GM10248 (cell line): ENCODE results near the gene ZNF529.

Experiments used
- CTCF ChIA-PET: fragments of 300-600 bp; sonication (Branson Sonifier 250); formaldehyde crosslinking; extraction: SDS; loops from one replicate; lab custom pipeline; 2021; ENCODE audit warnings: antibody characterized with exemption; lab: Yijun Ruan, JAX
- POLR2A ChIA-PET: fragments of 350-650 bp; sonication (Branson Sonifier 250); formaldehyde crosslinking; extraction: SDS; loops from one replicate; lab custom pipeline; 2020; ENCODE audit warnings: antibody characterized with exemption; lab: Yijun Ruan, JAX
- DNase-seq: peaks from one replicate; pipeline ENCODE4 v3.0.0; 2012; ENCODE audit errors: extremely low spot score
- CTCF ChIP-seq: IDR thresholded peaks from 2 replicates; pipeline ENCODE4 v1.5.1; 2012; ENCODE audit warnings: mild to moderate bottlenecking, low read depth; ENCODE audit errors: extremely low read depth, missing control alignments, control extremely low read depth

The ZNF529 gene

GRCh38 chr19:36577271-36577996 is 4.3 kb upstream of the ZNF529 start:
- no peak for DNase-seq
- POLR2A ChIA-PET = no interaction called here
- no peak for TF ChIP-seq CTCF

GRCh38 chr19:36574741-36575140 is 1.6 kb upstream of the ZNF529 start:
- CTCF ChIA-PET = no interaction called here
- POLR2A ChIA-PET = no interaction called here
- TF ChIP-seq CTCF = no peak

More at GRCh38 chr19:36577271-36577996, 4.3 kb upstream of the ZNF529 start:
- CTCF ChIA-PET = no interaction called here

GRCh38 chr19:36573895-36574720 is 1.0 kb upstream of the ZNF529 start:
- POLR2A ChIA-PET = interaction anchor here (1.9 kb wide), 1 partner anchor 31 kb away, joined by 7 read pairs; the partner anchor contains the start of gene ZNF382
- CTCF ChIA-PET = no interaction called here
- no peak for DNase-seq
- no peak for TF ChIP-seq CTCF

More at GRCh38 chr19:36574741-36575140, 1.6 kb upstream of the ZNF529 start:
- DNase-seq = no peak

GRCh38 chr19:36572593-36573019 is 486 bp downstream of the ZNF529 start:
- ChIA-PET POLR2A (interaction anchor here (1.1 to 1.9 kb wide), 2 partner anchors 32 to 44 kb away, joined by 3 to 7 read pairs; partner anchors contain the start of gene ZNF382), CTCF (interaction anchor here (1.0 kb wide), 1 partner anchor 10 kb away, joined by 3 read pairs; no protein-coding TSS in a partner anchor)
- TF ChIP-seq CTCF = no peak
- DNase-seq = no peak

GRCh38 chr19:36564391-36564790 is 8.7 kb downstream of the ZNF529 start:
- DNase-seq = no peak
- POLR2A ChIA-PET = no interaction called here
- no peak for TF ChIP-seq CTCF
- CTCF ChIA-PET = no interaction called here

GRCh38 chr19:36547001-36547732 is 25.9 kb downstream of the ZNF529 start:
- TF ChIP-seq CTCF = no peak
- no peak for DNase-seq
- ChIA-PET CTCF (no interaction called here), POLR2A (no interaction called here)
